ENCODE measurements around the gene TCEA3.

- no peak for TF ChIP-seq POLR2AphosphoS5 (IDR thresholded peaks at IDR 0.05; ENCODE audit: borderline replicate concordance, low read depth, low read length)
- no peak for TF ChIP-seq EZH2 (IDR thresholded peaks at IDR 0.05)
Measured at GRCh38 chr1:23449958-23450357, 25.4 kb upstream of the TCEA3 start.

Data from SK-N-MC (cell line).